Activated CD8-positive, alpha-beta memory T cell treated with anti-CD3 and anti-CD28 coated beads, Interleukin-2, amount 50 U/mL, for 1 hour (primary cell): ENCODE measurements around the gene MBTPS1.

ENCODE experiments used
- DNase-seq: peaks from one replicate; pipeline ENCODE4 v3.0.0-alpha.2; 2020; ENCODE audit errors: extremely low read depth

MBTPS1 gene

DNA sequence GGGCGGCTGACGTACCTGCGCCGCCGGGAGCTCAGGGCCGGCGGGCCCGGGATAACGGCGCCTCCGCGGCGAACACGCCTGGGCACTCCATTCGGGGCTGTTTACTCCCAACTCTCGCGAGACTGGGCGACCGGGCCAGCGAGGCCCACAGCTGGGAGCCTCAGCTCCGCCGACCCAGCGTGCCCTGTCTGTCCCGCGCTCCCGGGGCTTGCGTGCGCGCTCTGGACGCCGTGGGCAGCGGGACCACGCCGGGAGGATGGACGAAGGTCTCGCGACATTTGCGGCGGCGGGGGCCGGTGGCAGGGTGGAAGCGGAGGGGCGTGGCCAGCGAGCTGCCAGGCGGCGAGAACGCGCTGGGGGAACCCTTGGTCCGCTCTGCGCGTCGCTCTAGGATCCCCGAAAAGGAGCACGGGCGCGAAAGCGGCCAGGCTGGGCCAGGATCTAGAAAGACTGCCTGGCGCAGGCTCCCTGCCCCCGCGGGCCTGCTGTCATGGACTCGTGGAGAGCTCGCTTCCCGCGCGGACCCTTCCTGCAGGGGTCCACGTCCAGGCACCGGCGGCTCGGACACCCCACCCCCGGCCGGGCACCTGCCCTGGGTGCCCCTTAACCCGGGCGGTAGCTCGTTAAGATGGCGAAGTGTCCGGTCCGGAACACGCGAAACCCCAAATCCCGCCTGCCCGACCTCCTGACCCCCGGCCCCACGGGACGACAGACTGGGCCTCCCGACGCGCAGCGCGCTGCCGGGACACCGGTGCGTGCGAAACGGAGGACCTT lies at the start of gene MBTPS1:
Gene MBTPS1, minus strand, starts transcription at position 223 of the 774 bp plus-strand sequence. CDS start 15,159 bp downstream, outside the sequence.
- peak; percentile 92 for DNase-seq

DNA sequence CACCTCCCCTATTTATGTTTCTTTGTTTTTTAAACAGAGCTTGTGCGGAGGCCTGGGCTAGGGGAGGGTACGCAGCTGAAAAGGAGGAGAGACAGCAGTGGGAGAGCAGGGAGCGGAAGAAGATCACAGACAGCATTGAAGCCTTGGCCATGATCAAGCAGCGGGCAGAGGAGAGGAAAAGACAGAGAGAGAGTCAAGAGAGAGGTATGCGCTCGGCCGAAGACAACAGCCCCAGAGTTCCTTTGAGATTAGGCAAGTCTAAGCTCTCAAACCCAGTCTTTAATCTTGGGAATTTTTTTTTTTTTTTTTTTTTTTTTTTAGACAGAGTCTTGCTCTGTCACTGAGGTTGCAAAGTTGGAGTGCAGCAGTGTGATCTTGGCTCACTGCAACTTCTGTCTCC lies 49.0 kb upstream of the MBTPS1 start:
- DNase-seq, result no peak

DNA sequence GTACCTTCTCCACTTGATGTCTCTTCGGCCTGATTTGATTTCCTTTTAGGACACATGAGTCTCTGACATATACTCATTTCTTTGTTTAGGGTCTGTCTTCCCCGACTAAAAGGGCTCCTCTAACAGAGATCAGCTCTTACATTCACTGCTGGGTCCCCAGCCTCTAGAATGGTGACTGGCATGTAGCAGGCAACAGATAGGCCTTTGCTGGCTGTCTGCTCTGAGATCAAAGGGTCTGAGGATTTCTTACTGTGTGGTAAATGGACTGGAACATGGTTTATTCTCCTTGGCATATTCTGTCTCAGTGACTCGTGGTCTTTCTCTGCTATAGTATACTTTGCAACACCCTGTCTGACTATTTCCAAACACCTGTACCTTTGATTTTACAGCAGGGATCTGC lies 45.1 kb upstream of the MBTPS1 start:
- no peak for DNase-seq

DNA sequence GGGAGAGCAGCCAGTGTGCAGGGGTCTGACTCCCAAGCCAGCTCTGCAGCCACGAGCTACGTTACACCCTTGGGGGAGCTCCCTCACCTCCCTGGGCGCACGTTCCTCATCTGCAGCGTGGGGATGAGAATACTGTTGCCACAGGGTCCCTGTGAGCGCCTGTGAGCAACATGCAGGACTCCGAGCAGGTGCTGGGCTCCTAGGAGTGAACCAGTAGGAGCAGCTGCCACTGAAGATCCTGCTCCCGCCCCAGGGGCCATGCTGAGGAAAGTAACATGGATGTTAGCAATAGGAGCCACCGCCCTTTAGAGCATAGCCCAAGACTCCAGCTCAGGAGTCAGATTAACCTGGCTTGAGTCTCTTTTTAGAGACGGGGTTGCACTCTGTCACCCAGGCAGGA lies 44.3 kb upstream of the MBTPS1 start:
- DNase-seq, result no peak

DNA sequence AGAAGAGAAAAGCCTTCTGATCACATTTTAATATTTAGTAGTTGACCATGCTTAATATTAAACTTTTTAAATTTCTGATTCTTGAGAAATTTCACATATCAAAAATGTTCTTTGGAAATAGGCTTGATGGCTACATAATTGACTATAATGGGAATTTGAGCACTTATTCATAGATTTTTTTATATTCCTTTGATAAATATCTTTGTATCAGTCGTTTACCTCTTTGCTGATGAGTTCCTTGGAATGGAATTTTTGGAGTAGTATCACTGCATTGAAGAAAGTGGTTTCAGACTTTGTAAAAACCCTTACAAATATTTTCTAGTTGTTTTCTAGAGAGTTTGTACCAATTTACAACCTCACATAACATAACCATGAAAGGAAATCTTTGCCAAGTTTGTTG lies 43.1 kb upstream of the MBTPS1 start:
- no peak for DNase-seq

DNA sequence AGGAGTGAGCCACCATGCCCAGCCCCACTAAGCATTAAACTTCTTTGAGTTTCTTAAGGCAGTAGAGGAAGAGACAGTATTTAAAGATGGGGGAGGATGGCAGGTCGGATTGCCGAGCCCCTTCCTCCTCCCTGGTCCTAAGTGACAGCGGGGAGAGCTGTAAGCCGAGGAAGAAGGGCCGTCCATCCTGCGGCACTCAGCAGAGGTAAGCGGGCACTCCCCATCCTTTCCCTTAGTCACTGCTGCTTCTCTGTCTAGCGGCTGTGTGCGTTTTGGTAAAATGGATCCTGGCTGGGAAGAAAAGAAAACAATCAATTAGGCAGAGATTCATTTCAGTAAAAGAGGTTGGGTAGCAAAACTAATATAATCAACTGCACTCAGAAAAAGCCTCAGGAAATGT lies 42.3 kb upstream of the MBTPS1 start:
- DNase-seq, result no peak

DNA sequence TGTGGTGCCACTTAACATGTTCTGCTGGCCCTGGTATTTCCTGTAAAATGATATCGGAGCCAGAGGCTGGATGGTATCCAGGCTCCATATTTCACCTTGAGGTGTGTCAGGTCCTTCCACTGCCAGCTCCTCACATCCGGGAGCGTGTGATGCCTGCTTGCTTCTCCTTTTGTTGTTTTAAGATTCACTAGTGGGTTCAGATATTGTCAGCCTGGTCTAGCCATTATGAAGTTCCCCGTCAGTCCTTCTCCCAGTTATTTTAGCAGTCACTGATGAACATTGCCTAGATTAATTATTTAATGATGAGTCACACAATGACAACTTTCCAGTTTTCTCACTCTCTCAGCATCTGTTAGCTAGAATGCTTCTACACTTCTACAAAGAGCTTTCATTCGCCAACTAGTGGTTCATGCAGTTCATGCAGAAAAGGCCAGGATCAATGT lies 39.6 kb upstream of the MBTPS1 start:
- DNase-seq, result no peak

DNA sequence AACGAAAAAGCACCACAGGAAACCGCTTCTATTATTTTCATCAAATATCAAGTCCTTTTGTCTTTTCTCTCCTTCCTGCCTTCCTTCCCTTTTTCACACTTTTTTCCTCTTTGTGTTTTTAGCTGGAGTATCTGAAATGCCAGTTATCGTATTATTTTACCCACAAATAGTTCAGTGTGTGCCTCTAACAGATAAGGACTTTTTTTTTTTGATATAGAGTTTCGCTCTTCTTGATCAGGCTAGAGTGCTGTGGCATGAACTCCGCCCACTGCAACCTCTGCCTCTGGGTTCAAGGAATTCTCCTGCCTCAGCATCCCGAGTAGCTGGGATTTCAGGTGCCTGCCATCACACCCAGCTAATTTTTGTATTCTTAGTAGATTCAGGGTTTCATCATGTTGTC lies 39.0 kb upstream of the MBTPS1 start:
- DNase-seq, result no peak

DNA sequence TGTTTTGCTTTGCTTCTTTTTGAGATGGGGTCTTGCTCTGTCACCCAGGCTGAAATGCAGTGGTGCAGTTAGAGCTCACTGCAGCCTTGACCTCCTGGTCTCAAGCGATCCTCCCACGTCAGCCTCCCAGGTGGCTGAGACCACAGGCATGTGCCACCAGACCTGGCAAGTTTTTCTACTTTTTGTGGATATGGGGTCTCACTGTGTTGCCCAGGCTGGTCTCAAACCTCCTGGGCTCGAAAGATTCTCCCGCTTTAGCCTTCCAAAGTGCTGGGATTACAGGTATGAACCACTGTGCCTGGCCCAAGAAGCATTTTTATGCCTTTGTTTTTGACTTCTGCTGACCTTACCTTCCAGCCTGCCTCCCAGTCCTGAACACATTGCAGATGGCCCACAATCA lies 38.5 kb upstream of the MBTPS1 start:
- no peak for DNase-seq

DNA sequence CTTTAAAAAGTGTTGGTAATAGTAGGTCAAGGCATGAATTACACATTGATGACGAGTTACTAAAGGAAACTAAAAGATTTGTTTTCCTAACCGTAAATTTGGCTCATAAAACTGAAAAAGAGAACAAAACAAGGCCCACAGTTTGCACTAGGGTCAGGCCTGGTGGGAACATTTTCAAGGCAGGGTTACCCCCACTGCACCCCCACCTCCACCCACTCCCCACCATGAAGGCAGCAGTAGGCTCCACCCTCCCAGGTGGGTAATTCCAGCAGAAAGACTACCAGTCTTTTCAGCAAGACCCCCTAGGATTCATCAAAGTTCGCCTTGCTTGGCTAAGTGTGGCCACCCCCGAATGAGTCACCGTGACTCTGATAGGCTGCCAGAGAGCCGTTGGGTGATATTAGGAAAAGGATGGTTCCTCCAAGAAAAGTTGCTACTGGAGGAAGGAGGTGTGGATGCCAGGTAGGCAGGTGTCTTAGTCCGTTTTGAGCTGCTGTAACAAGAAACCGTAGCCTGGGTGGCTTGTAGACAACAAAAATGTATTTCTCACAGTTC lies 37.0 kb upstream of the MBTPS1 start:
- no peak for DNase-seq

DNA sequence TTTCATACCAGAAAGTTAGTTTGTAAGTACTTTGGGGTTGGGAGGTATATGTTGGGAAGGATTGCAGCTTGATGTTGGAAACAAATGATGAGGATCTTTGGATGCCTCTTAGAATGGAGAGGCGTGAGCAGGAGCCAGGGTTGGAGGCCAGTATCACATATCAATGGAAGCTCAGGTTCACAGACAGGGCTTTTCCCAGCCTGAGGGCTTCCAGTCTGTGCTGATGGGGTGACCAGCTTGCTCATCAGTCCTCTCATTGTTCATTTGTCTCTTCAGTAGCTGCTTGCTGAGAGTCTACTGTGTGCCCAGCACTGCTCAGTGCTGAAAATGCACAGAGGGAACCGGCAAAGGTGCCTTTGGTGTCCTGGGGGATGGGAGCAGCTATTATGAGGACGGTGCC lies 34.2 kb upstream of the MBTPS1 start:
- no peak for DNase-seq

DNA sequence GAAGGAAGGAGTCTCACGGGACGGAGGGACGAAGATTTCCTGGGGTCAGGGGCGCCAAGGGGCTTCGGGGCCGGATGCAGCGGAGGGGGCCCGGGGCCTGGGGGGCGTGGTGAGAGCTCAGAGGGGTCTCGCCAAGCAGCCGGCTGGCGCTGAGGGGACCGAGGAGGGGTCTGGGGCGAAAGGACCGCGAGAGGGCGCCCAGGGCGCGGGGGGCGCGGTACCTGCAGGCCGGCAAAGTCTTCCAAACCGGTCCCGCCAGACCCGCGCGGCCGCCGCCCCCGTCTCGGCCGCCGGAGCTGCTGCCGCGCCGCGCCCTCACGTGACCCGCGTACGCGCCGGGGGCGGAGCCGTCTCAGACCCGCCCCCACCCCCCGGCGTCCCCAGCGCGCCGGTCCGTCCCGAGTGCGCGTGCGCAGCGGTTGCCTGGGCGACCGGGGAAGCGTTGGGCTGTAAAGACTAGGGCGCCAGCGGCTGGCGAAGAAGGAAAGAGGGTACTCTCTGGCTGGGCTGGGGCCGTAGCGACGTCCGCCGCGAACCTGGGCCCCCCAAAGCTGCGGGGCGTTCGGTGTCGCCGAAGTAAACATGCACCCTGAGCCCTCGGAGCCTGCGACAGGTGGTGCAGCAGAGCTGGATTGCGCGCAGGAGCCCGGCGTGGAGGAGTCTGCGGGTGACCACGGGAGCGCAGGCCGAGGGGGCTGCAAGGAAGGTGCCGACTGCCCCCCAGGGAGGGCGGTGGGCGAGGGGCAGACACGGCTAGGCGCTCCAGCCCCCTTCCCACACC lies 28.3 kb upstream of the MBTPS1 start, which contains the start of the genes DNAAF1 and HSDL1:
Gene DNAAF1, plus strand, starts transcription at position 450 of the 781 bp plus-strand sequence. Its CDS starts 133 bp downstream, at position 583.
Gene HSDL1, minus strand, starts transcription at position 319 of the 781 bp plus-strand sequence. CDS start 13,856 bp downstream, outside the sequence.
- DNase-seq, result peak; percentile 70

DNA sequence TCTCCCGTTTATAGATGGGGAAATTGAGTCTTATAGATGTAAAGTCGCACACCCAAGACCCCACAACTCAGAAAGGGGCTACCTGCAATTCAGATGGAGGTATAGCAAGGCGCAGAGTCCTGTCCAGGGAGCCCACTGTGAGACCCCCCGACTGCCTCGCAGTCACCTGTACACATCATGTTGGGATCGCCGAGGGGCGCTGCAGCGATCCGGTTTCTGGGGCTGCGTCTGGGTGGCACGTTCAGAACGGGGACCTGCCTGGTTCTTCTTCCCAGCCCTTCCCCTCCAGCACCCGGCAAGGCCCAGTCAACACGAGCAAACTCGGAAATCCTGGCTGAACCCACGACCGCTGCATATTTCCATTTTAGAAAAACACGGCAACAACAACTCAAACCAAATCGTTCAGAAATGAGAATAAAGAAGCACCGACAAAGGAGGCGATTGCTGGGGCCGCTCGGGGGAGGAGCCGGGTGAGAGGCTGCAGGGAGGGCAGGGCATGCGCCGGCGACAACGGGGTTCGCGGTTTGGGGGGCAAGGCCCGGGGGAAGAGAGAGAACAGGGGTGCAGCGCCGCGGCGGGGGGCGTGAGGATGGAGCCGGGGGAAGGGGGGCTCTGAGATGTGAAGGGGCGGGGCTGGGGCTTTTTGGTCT lies 27.6 kb upstream of the MBTPS1 start:
- DNase-seq, result no peak

DNA sequence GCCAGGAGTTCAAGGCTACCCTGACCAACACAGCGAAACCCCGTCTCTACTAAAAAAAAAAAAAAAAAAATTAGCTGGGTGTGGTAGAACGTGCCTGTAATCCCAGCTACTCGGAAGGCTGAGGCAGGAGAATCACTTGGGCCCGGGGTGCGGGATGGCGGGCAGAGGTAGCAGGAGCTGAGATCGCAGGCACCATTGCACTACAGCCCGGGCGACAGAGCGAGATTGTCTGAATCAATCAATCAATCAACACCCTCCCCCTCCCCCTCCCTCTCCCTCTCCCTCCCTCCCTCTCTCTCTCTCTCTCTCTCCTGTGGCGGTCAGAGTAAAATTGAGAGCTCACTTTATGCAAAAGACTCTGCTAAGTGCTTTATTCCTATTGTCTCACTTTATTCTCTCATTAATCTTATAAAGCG lies 27.1 kb upstream of the MBTPS1 start:
- no peak for DNase-seq

DNA sequence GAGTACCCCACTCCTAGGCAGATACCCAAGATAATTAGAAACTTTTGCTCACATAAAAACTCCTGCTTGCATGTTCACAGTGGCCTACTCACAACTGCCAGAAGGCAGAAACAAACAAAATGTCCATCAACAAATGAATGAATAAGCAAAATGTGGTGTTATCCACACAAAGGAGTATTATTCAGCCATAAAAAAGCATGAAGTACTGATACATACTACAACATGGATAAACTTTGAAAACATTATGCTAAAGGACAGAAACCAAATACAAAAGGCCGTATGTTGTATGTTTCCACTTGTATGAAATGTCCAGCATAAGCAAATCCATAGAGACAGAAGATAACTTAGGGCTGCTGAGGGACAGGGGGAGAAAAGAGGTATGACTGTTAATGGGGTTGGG lies 26.3 kb upstream of the MBTPS1 start:
- no peak for DNase-seq

DNA sequence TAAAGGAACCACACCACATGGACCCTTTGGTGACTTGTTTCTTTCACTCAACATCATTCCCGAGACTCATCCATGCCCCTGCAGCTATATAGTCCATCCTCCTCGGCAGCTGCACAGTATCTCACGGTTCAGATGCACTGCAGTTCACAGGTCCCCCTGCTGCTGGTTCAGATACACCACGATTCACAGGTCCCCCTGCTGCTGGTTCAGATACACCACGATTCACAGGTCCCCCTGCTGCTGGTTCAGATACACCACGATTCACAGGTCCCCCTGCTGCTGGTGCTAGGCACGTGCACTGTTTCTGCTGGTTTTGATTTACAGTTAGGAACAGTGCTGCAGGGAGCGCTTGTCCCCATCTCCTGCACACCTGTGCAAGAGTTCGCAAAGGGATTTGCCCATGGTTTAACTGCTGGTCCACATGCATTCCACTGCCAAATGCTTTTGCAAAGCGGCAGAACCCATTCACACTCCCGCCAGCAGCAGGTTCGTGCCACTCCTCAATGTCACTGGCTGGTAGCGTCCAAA lies 24.5 kb upstream of the MBTPS1 start:
- no peak for DNase-seq

DNA sequence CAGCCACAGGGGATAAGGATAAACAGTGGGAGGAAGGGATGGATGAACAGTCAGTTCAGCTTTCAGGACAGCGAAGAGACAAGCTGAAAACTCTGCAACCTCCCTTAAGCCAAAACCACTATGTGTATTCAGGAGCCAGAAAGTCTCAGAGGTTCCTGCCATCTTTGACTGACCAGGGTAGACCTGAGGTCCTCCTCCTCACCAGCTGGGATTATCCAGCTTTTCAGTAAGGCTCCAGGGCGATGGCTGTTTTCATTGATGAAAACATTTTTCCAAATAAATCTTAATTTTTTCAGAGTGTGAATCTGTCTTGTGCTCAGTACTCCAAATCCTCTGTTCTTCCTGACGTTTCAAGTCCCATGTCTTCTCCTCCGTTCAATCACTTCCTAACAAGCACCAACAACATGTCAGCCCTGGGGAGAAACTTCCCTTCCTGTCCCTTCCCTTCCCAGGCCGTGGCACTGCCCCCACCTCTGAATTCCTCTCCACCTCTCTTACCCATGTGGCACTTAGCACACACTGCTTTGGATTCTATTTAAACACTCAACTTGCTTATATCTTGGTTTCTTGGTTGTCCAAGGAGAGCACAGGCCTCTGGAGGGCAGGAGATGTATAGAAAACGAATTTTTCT lies 23.0 kb upstream of the MBTPS1 start:
- no peak for DNase-seq

DNA sequence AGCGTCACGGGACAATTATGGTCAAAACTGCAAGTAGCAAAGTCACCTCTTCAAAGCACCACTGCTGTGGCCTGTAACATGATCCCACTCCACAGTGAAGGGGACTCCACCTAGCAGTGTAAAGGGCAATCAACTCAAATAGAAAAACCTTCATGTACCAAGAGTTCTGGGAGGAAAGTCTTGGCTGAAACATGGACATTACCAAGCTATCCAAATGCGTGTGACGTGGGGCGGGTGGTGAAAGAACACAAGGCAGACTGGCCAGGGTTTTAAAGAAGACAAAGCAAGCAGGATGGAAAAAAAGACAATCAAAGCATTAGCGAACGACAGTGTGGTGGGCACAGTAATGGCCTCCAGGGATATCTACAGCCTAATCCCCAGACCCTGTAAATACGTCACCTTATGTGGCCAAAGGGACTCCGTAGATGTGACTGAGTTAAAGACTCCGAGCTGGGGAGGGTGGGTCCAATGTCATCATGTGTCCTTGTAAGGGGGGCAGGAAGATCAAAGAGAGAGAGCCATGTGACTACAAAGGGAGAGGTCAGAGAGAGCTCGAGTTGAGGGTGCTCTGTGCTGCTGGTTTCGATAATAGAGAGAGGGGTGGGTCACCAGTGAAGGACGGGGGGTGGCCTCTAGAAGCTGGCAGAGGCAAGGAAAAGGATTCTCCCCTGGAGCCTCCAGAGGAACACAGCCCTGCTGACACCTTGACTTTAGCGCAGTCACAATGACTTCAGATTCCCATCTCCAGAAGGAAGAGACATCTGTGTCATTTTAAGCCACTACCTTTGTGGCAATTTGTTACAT lies 22.3 kb upstream of the MBTPS1 start:
- no peak for DNase-seq

DNA sequence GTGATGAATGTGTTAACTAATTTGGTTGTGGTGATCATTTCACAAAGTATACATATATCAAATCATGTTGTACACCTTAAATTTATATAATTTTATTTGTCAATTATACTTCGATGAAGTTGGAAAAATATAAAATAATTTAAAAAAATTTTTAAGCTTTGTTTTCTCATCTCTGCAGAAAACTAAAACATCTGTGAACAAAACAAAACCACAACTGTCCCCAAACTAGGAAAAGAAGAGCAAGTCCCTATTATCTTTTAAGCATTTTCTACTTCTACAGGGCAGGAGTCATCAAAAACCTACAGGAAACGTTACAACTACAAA lies 21.7 kb upstream of the MBTPS1 start:
- DNase-seq, result no peak

DNA sequence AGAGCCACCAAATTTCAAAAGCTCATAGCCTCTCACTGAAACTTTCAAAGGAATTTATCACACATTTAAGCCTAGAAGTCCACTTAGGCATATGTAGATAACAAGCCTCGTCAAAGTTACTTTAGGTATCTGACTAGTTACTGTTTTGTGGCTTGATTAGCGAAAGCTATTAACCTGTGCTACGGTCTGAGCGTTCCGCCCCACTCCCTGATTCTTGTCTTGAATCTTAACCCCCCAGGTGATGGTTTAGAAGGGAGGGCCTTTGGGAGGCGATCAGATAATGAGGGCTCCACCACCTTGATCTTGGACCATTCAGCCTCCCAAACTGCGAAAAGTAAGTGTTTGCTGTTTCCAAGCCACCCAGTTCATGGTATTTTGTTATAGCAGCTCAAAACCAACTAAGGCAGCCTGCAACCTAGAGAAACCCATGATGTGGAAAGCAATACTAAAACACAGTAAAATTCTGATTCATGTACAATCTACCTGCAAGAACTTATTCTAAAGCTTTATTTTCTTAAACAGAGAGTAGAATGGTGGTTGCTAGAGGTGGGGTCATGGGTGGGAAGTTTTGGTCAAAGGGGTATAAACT lies 21.1 kb upstream of the MBTPS1 start:
- no peak for DNase-seq
